Measurements from ENCODE around the gene KIFAP3. TPM values are rescaled to one million over a fixed set of nuclear protein-coding genes. Genes with fewer than 3 reads are reported as not detected.
A peak's percentile ranks its signal among the peaks of the same experiment; 100 is the strongest.

The KIFAP3 gene
- total RNA-seq, 1 donor from 2014 or later: 35.5 TPM

DNA sequence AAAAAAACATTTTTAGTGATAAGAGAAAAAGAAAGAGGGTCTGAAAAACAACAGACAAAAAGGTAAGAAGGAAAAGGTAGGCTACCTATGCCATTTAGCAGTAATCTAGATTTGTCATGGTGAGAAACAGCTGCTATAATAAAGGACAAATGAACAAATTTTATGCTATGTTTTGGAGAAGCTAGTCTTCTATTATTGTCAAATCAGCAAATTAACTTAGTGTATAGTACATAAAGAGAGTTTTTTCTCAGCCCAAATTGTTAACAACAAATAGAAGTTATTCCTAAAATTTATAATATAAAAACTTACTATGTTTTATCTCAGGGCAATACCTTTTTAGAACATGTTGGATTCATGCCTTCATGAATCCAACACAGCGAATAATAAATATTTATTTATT is 88.7 kb downstream of the KIFAP3 start:
- no peak for DNase-seq

DNA sequence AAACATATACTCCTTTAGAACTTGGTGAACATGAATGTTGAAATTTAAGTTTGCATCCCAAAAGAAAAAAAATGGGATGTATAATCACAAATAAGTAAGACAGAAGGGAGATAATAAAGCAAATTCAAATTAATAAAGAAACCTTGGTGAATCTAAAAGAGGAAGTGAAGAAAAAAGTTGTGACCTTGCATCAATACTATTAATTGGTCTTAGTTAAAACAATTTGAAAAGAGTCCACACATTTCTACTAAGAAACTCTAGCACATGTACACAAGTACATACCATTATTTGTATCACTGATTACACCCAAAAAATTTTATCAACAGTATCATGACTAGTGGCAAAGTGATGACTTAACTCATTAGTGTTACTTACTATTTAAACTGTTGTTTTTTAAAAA is 100.4 kb downstream of the KIFAP3 start:
- DNase-seq: no peak

DNA sequence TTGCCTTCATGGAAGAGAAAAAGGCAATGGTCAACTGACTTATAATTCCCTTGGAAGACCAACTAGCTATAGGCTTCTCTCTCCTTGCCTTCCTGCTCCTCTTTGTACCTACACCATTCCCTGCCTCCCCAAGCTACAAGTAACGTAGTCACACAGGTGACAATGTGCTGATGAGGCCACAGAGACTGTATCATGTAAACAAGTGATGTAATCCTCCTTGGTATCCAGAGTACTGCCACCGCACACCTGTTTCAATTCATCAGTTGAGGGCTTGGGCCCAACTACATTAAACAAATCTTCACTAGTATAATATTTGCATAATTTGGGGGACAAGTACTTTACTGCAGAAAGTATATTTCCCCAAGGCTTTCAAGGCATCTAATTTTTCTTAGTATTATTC is 104.4 kb downstream of the KIFAP3 start:
- DNase-seq: no peak

DNA sequence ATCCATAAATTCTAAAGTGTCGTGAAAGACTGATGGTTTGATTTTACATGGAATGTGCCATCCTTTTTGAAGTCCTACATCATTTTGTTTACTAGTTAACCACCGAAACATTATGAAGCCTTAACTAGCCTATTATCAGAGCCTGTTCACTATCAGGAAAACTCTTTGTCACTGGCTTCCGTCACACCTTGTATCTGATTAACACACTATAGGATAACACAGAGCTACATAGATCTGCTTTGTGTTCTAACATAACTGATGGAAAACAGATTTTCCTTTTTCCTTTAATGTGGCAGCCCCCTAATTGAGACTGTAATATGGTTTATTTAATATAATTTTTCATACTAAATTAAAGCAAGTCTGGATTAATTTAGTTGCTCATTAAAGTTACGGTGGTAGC is 106.3 kb downstream of the KIFAP3 start:
- no peak for DNase-seq

DNA sequence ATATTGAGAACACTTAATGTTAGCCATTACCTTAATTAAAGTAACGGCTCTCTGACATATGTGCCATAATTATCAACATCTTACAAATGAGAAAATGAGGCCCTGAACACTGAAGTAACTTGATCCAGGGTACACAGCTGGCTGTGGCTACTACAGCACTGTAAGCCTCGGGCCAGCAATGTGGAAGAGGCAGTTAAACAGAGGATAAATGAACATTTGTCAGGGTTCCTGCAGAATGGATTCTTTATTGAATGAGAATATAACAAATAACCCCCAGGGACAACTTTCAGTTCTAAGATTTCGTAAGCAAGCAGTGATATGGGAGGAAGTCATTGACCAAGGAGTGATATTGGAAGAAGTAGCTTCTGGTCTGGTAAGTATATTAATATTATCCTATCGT is 110.3 kb downstream of the KIFAP3 start:
- DNase-seq: no peak

DNA sequence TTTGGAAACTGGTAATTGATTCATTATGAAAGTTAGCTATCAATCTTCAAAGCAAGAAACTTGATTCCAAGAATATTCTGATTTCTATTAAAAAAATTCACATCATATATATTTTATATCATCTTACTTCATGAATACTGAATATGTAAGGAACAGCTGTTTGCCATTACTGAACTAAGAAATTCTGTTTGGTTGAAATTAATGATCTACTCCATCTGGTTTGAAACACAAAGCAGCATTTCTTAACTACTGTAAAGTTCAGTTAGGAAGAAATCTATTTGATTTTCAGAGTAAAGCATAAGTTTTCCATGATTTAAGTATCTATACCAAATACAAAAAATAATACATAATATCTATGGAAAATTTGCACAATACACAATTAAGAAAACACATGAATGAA is 114.8 kb downstream of the KIFAP3 start:
- DNase-seq: peak; percentile 69

DNA sequence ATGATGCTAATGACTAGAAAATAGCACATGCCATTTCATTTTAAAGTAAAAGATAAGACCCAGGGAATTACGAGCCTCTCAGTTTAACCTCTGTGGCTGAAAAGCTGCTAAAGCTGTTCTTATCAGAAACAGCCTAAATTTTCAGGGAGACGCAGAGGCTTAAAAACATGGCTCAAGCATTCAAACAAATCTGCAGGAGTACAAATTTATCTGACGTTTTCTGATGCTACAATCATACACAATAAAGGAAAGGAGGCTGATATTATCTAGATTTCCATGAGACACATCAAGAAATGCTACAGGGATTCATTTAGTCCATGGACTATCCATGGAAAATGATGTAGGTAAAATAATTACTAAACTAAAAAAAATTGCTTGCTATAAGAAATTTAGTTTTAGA is 115.5 kb downstream of the KIFAP3 start:
- no peak for DNase-seq

DNA sequence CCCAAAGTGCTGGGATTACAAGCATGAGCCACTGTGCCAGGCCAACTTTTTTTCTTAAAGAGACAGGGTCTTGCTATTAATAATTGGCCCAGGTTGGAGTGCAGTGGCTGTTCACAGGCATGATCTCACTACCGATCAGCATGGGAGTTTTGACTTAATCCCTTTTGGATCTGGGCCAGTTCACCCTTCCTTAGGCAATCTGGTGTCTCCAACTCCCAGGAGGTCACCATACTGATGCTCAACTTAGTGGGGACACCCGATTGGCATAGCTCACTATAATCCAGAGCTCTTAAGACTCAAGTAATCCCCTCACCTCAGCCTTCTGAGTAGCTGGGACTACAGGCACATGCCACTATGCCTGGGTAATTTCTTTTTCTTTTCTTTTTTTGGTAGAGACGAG is 116.6 kb downstream of the KIFAP3 start:
- DNase-seq: no peak

DNA sequence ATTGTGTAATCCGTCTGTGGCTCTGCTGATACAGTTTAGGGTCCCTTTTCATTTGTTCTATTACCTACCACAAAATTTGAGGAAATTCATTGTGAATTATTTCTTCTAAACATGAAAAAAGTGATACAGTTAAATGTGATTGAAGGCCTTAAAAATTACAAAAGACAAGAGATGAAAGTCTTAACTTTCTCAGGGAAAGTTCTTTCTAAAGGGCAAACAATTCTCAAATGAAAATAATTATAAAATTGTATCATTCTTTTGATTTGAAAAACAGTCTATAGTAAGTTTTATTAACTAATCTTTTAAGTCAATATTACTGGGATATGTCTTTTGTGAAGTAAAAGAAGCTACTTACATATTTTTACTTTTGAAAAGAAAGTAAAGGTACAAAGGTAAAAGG is 123.4 kb downstream of the KIFAP3 start:
- DNase-seq: no peak

DNA sequence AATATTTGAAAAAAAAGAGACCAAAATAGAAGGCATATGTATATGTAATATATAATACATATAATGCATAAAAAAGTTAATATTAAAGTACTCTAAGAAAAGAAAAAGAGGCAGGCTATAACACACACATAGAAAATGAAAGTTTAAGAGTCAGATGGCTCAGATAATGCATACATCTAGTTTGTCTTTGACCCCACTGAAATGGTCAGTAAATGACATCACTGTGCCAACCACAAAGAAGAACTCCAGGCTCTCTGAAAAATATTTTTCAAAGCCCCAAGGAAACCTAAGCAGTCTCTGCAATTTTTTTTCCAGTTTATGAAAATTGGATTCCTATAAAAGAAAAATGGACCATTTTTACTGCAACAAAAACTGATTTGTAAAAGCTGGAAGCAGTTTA is 125.4 kb downstream of the KIFAP3 start:
- DNase-seq: peak; percentile 5

DNA sequence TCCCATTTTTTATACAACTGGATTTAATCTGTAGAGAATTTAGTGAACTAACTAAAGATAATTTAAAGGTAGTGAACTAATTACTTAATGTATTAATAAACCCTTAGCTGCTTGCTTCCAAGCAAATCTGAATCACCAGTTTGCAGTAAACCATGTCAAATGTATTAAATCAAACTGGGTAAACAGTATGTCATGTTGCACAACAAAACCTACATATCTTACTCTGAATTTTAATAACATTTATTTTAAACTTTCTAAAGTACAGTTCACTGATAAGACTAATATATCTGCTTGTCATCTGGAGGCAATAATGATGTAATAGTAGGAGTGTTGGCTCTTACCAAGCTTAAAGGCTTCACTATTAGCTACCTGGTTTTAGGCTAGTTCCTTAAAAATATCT is 128.3 kb downstream of the KIFAP3 start:
- no peak for DNase-seq

DNA sequence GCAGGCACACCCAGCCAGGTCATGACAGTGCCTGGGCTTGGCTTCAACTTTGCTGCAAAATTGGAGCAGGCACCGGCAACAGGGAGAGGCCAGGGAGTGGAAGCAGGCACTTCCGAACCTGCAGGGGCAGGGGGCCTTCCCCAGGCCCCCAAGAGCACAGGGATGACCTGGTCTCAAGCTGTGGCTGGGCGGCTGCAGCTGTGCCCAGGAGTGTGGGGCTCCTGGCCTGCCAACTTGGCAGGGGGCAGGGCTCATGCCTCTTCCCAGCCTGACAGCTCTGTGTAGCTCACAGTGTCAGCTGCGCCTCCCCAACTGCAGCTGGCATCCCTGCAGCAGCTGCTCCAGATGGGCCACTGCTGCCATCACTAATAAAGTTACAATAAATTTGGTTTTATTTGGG is 129.3 kb downstream of the KIFAP3 start:
- no peak for DNase-seq

DNA sequence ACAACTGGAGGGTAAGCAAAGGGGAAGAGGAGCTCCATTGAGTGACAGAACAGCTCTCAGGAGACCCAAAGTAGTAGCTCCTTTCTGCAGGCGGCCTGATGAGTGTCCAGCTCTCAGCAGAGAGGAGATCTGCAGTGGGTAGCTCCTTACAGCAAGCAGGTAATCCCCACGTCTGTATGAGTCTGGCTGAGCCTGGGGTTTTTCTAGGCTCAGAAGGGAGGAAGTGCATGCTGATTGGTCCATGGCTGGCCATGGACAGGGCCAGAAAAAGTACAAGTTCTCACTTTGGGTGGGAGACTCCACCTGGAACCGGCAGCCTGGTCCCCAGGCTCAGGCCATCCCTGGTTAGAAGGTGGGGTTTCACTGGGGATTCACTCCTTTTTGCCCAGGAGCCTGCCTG is 129.9 kb downstream of the KIFAP3 start:
- no peak for DNase-seq

DNA sequence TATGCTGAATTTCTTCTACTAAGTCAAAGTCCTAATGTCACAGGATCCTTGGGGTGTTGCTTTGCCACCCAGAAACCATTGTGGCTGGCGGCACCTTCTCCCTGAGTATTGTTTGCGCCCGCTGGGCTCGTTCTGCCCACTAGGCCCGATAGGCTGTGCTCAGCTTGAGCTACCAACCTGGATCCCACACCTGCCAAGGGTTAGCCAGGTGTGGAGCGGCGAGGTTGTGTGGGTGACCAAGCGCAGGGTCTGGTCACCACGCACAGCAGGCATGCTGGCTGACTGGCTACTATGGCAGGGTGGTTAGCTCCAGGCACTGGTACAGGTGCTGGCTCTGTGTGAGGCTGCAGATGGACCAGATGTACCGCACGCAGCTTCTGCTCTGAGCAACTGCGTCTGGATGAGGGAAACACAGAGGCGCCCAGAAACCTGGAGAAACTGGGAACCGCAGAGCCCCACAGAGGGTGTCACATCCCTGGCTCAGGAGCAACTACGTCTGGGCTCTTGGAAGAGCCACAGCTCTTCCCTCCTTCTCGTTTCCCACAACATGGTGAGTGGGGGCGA is 130.4 kb downstream of the KIFAP3 start:
- no peak for DNase-seq

DNA sequence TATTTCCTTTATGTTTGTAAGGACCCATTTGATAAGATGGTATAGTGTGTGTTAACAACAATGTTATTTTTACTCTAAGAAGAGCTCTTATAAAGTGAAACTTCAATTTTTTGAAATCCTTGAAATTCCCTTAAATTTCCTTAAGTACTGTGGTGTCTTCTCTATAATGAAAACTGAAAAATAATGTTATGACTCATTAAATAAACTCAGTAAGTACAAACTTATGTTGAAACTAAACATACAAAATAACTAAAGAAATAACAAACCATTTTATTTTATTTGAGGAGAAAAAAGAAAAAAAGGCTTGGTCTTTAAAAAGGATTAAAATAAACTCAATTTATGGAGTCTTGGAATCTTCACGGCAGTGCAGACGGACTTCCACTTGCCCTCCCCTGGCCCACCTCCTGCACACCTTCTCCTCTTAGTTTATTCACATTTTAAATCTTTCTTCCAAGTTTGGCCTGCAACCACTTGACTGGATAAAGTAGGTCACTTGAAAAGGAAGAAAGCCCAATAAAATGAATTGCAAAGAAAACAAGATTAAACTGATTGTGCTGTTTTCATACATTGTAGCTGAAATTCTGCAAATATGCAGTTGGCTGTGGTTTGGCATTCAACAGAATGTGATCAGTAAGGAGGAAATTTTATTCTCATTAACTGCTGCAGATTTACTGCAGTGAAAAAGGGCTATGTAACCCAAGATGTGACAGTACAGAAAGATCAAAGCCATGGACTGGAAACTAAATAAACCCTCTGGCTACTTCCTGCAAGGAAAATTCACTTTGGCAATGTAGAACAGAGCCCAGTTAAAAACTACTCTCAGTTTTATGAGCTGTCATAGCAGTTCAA is 132.3 kb downstream of the KIFAP3 start:
- no peak for DNase-seq

DNA sequence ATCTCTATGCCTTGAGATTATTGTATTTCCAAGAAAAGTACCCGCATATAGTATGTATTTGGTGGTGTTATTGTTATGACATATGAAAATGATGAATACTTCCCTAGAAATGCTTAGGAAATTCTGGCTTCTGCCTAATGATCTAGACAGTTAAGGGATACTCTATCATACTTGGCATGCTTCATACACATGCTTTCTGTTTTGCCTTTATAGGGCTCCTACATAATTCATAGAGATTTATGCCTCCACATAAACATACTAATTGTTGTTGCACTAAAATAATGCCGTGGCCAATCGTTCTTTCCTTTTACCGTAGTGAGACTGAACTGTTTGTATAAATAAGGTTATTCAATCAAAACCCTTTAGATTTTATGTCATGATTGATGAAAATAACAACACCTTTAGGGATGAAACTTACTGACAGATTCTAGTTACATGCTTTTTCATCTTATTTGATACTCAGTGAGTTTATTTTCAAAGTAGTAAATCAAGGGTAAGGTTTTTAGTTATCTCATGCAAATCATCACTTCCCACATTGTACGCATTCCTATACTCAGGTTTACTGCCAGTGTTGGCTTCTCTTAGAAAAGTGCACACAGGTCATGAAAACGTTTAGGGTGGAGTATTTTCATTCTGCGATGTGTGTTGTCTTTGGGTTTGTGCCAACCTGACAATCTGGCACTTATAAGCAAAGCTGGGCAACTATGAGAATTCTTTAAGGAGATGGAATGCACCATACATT is 140.3 kb downstream of the KIFAP3 start:
- DNase-seq: peak; percentile 36

DNA sequence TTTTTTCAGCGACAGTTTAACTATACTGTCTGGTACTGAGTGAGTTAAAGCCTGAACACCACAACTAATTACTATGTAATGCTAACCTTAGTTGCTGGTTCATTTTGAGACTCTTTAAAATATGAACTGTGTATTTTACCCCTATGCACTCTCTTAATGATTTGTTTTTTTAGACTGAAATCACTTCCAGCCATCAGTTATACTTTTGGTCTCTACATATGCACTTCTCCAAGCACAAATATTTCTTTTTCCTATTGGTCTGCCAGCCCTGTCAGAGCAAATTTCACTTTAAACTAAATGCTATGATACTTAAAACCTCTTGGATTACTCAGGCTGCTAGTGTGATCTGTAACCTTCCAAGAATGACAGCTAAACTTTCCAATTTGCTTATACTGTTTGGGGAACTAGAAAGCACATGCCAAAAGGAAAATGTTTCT is 142.7 kb downstream of the KIFAP3 start:
- DNase-seq: peak; percentile 82

DNA sequence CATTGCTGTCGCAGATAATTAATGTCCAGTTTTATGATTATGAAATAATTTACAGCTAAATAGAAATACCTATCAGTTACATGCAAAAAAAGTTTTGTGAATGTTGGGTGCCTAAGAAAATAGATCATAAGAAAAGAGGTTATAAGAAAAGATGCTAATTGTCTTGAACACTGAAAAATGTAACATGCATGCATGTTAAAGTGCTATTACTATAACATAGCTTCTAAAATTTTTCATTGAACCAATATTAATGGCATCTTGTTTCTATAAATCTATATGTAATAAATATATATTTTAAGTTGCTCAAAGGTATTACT is 145.3 kb downstream of the KIFAP3 start:
- DNase-seq: no peak

DNA sequence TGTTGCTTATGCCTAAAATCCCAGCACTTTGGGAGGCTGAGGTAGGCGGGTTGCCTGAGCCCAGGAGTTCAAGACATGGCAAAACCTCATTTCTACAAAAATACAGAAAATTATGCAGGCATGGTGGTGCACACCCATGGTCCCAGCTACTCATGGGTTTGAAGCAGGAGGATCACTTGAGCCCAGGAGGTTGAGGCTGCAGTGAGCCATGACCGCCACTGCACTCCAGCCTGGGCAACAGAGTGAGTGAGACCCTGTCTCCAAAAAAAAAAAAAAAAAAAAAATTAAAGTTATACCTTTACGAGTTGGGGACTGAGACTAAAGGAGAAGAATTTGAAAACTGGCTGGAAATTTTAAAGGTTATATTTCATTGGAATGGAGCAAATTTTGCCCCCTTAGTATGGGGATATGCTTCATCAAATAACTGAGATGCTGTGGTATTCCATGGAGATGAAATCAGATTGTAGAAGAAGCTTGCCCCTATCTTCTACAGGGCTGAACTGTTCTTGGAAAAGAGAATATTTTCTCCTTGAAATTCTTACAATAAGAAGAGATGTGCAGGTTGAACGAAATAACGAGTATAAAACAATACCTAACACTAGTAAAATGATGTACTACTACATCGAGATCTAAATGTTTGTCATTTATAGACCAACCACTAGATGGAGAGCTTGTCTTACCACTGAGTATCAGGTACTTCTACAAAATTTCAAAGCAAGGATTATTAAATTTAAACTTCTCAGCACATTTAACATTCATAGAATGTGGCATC is 145.9 kb downstream of the KIFAP3 start:
- DNase-seq: peak; percentile 34

DNA sequence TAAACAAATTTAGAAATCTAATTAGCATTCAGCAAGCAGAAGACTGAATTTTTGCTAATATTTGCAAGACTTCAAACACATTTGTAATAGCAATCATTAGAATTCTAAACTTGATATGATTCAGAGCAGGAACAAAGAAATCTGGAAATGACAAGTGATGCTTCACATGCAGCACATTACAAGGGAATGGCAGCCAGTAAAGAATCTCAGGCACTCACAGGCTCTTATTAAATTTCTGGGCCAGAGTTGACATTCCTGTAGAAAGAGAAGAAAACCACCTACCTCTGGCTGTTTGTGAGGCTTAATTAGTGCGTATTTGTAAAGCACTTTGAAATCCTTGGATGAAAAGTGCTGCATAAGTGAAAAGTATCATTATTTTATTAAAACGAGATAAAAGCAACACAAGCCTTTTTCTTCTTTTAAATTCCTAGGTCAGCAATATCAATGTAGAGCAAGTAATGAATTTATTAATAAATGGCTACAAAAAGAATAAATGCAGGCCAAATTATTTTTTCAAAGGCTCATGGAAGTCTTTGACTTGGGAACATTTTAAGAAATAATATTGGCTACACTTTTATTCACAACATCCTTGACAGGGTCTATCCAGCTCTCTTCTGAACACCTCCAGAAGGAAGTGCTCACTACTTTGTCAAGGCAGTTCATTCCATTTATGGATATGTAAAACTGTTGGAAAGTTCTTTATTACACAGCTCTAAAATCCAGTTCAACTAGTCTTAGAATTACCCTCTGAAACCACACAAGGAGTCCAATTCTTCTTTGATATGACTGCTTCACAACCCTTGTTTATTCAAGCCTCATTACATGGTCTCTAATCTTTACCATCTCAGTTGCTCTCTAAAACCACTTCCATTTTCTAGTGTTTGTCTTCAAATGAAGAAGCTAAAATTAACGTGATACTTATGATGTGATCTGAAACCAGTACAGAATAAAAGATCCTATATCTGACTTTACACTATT is 148.7 kb downstream of the KIFAP3 start:
- no peak for DNase-seq

DNA sequence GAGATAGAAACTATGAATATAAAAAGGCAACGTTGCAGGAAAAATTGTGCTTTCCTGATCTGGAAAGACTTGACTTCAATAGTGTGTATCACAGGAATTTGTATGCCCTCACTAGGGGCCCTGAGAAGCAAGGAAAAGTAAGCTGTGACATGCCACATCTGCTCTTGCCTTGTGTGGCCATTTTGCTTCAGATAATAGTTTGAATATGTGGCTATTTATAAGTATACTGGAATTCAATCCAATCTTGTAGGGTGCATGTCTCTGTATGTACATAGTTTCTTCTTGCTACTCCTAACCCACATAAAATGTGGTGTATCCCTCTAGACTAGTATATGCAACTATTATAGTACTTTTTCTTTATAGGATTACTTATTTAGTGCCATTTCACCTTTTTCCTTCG is 149.7 kb downstream of the KIFAP3 start:
- no peak for DNase-seq

DNA sequence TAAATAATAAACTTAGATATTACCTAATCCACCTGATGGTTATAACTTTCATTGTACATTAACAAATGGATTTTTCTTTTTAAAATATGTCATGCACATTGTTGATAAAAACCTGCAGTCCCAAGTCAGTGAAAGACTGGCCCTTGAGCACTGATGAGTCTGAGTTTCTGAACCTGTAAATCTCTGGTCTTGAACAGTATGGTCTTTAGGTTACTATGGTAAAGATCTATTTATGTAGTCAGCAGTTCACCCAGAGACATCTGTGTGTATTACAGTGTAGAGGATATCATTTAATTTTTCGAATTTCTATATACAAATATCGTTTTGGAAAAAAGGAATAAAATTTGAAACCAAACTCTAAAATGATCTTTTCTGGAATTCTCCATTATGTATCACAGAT is 150.4 kb downstream of the KIFAP3 start:
- no peak for DNase-seq
